ENCODE measurements around the gene LRP1. TPM values are rescaled to one million over a fixed set of nuclear protein-coding genes. Genes with fewer than 3 reads are reported as not detected.

LRP1 gene
- total and polyA plus RNA-seq, 2 of the 13 experiments (the other 11 are each of a cell fraction or from before 2014, with no cell fraction given), result 14.7 to 30.8 TPM

- TF ChIP-seq KDM3A (CRISPR knock-in tag; IDR thresholded peaks at IDR 0.05; ENCODE audit: low read depth) (no peak), NBN (conservative IDR thresholded peaks at IDR 0.05) (no peak), ZFP82 (CRISPR knock-in tag; IDR thresholded peaks at IDR 0.05; ENCODE audit: borderline replicate concordance) (no peak), TBP (CRISPR knock-in tag; IDR thresholded peaks at IDR 0.05) (no peak), ZNF136 (CRISPR knock-in tag; IDR thresholded peaks at IDR 0.05; ENCODE audit: low read depth) (no peak), CAMTA2 (CRISPR knock-in tag; IDR thresholded peaks at IDR 0.05; ENCODE audit: borderline replicate concordance) (no peak), ZNF720 (CRISPR knock-in tag; IDR thresholded peaks at IDR 0.05) (no peak), GRHL1 (CRISPR knock-in tag; conservative IDR thresholded peaks at IDR 0.05) (no peak), ZNF160 (CRISPR knock-in tag; IDR thresholded peaks at IDR 0.05) (no peak), ZNF878 (CRISPR knock-in tag; IDR thresholded peaks at IDR 0.05) (no peak), ZNF790 (CRISPR knock-in tag; IDR thresholded peaks at IDR 0.05; ENCODE audit: borderline replicate concordance) (no peak), ZNF280B (CRISPR knock-in tag; IDR thresholded peaks at IDR 0.05; ENCODE audit: borderline replicate concordance) (no peak), MED8 (CRISPR knock-in tag; IDR thresholded peaks at IDR 0.05; ENCODE audit: insufficient replicate concordance) (no peak), ZBTB49 (CRISPR knock-in tag; IDR thresholded peaks at IDR 0.05; ENCODE audit: borderline replicate concordance) (no peak), KDM1A (CRISPR knock-in tag; IDR thresholded peaks at IDR 0.05) (no peak), TOE1 (CRISPR knock-in tag; IDR thresholded peaks at IDR 0.05) (no peak), PBX2 (CRISPR knock-in tag; IDR thresholded peaks at IDR 0.05) (no peak), NFE2L2 (IDR thresholded peaks at IDR 0.05; ENCODE audit: low read length) (no peak), TSC22D2 (CRISPR knock-in tag; IDR thresholded peaks at IDR 0.05; ENCODE audit: borderline replicate concordance) (no peak), HOXA7 (CRISPR knock-in tag; IDR thresholded peaks at IDR 0.05) (no peak), FOXO1 (CRISPR knock-in tag; IDR thresholded peaks at IDR 0.05) (0 out of 2 replicates have a peak, but pooled peaks have one; percentile 46), NKX3-1 (CRISPR knock-in tag; IDR thresholded peaks at IDR 0.05) (no peak), REPIN1 (CRISPR knock-in tag; IDR thresholded peaks at IDR 0.05; ENCODE audit: borderline replicate concordance, low read depth) (peak; percentile 31; the same call in 1 of the 2 replicates), ZNF607 (CRISPR knock-in tag; IDR thresholded peaks at IDR 0.05; ENCODE audit: borderline replicate concordance) (0 out of 2 replicates have a peak, but pooled peaks have one; percentile 21), ZNF446 (CRISPR knock-in tag; IDR thresholded peaks at IDR 0.05) (no peak)
These were observed 20.4 kb downstream of the LRP1 start (continued) for GRCh38 chr12:57148469-57149244.

All from HepG2 (cell line).